DND-41 (cell line): Measurements from ENCODE around the gene ELN.

Source experiments
- ATAC-seq: fragments of 200-7000 bp; cut with Tn5 transposase; 3 replicates; pipeline ENCODE4 v1.9.1; 2021; ENCODE audit warnings: low read depth; ENCODE audit not compliant: insufficient read depth
- DNase-seq: peaks from one replicate; pipeline ENCODE4 v3.0.0-alpha.2; 2020
- H2AFZ ChIP-seq: 2 replicates; pipeline ENCODE4 v1.6.0; 2012; ENCODE audit warnings: low read depth, low read length
- H3K27ac ChIP-seq: 2 replicates; pipeline ENCODE4 v1.5.1; 2012; ENCODE audit warnings: low read length, inconsistent platforms
- H3K27me3 ChIP-seq: fragments of 200-600 bp; sonication (generic); 2 replicates; pipeline ENCODE4 v1.6.0; 2012; ENCODE audit warnings: low read length, mild to moderate bottlenecking, inconsistent platforms; ENCODE audit not compliant: insufficient read depth, poor library complexity
- H3K36me3 ChIP-seq: 2 replicates; pipeline ENCODE4 v1.5.1; 2012; ENCODE audit warnings: low read length, inconsistent platforms; ENCODE audit not compliant: insufficient read depth
- H3K4me1 ChIP-seq: 2 replicates; pipeline ENCODE4 v1.5.1; 2012; ENCODE audit warnings: mild to moderate bottlenecking, low read length; ENCODE audit not compliant: insufficient read depth
- H3K4me2 ChIP-seq: 2 replicates; pipeline ENCODE4 v1.6.0; 2012; ENCODE audit warnings: mild to moderate bottlenecking, moderate library complexity, low read length, inconsistent platforms; ENCODE audit not compliant: insufficient read depth
- H3K4me3 ChIP-seq, 2 experiments: fragments of 200-600 bp in 1 of 2; shearing (Covaris generic) in 1 of 2; 2 replicates each; pipeline ENCODE4 v1.5.1; 2012 to 2016; ENCODE audit warnings: inconsistent platforms in 2 of 2, low read length in 2 of 2, mild to moderate bottlenecking in 2 of 2, low read depth in 1 of 2, moderate library complexity in 1 of 2
- H3K79me2 ChIP-seq: 2 replicates; pipeline ENCODE4 v1.6.0; 2012; ENCODE audit warnings: low read length, inconsistent platforms; ENCODE audit not compliant: insufficient read depth
- H3K9ac ChIP-seq: 2 replicates; pipeline ENCODE4 v1.6.0; 2012; ENCODE audit warnings: low read depth, mild to moderate bottlenecking, inconsistent platforms, low read length, moderate library complexity
- H3K9me3 ChIP-seq: 2 replicates; pipeline ENCODE4 v1.5.1; 2012; ENCODE audit warnings: low read length, moderate library complexity, mild to moderate bottlenecking, inconsistent platforms; ENCODE audit not compliant: insufficient read depth, severe bottlenecking
- H4K20me1 ChIP-seq: 2 replicates; pipeline ENCODE4 v1.6.0; 2012; ENCODE audit warnings: low read length; ENCODE audit not compliant: insufficient read depth
- CTCF ChIP-seq: IDR thresholded peaks from 2 replicates; pipeline ENCODE4 v1.5.1; 2012; ENCODE audit warnings: borderline replicate concordance, low read length, moderate library complexity, mild to moderate bottlenecking; ENCODE audit not compliant: poor library complexity, severe bottlenecking; ENCODE audit errors: extremely low read depth
- EZH2 ChIP-seq: IDR thresholded peaks from 3 replicates; pipeline ENCODE4 v1.6.1; 2012; ENCODE audit warnings: borderline replicate concordance, low read depth, mild to moderate bottlenecking, moderate library complexity, low read length, inconsistent platforms; ENCODE audit not compliant: severe bottlenecking

ELN gene

GRCh38 chr7:74049997-74050798, 22.2 kb downstream of the ELN start:
- Histone ChIP-seq H3K4me1 (no peaks in the 10 kb centered on the region), H3K4me3 (no peak overlapping the region), H2AFZ (no peak overlapping the region), H3K4me2 (no peak overlapping the region), H3K27me3 (no peaks in the 10 kb centered on the region), H3K9ac (no peak overlapping the region), H3K9me3 (no peaks in the 10 kb centered on the region), H3K27ac (no peak overlapping the region), H3K36me3 (no peaks in the 10 kb centered on the region), H4K20me1 (no peaks in the 10 kb centered on the region), H3K79me2 (no peaks in the 10 kb centered on the region)
- TF ChIP-seq EZH2 = no peak
- TF ChIP-seq CTCF = no peak
- DNase-seq = no peak
- no peak for ATAC-seq

GRCh38 chr7:74051193-74051592, 23.2 kb downstream of the ELN start:
- Histone ChIP-seq H3K4me1 (no peaks in the 10 kb centered on the region), H3K9me3 (no peaks in the 10 kb centered on the region), H3K27me3 (no peaks in the 10 kb centered on the region), H2AFZ (no peak overlapping the region), H4K20me1 (no peaks in the 10 kb centered on the region), H3K4me2 (no peak overlapping the region), H3K36me3 (no peaks in the 10 kb centered on the region), H3K4me3 (no peak overlapping the region), H3K79me2 (no peaks in the 10 kb centered on the region), H3K9ac (no peak overlapping the region), H3K27ac (no peak overlapping the region)
- DNase-seq (no peak), ATAC-seq (no peak)
- TF ChIP-seq CTCF (no peak), EZH2 (no peak)

GRCh38 chr7:74051629-74052410, 23.8 kb downstream of the ELN start:
- Histone ChIP-seq H3K9ac (no peak overlapping the region), H3K79me2 (no peaks in the 10 kb centered on the region), H3K4me1 (no peaks in the 10 kb centered on the region), H3K27ac (no peak overlapping the region), H2AFZ (no peak overlapping the region), H3K9me3 (no peaks in the 10 kb centered on the region), H3K36me3 (no peaks in the 10 kb centered on the region), H3K4me2 (no peak overlapping the region), H3K4me3 (no peak overlapping the region), H4K20me1 (no peaks in the 10 kb centered on the region), H3K27me3 (peaks cover 5% of the 10 kb centered on the region)
- TF ChIP-seq CTCF (peak; percentile 46), EZH2 (no peak)
- DNase-seq = peak; percentile 39
- peak; percentile 54; the same call in 2 of the 3 replicates for ATAC-seq
